ENCODE data around the gene ELMO1. TPM values are rescaled to one million over a fixed set of nuclear protein-coding genes. Genes with fewer than 3 reads are reported as not detected.

Gene ELMO1
- total RNA-seq, 1 donor from 2014 or later: 0.13 TPM

DNA sequence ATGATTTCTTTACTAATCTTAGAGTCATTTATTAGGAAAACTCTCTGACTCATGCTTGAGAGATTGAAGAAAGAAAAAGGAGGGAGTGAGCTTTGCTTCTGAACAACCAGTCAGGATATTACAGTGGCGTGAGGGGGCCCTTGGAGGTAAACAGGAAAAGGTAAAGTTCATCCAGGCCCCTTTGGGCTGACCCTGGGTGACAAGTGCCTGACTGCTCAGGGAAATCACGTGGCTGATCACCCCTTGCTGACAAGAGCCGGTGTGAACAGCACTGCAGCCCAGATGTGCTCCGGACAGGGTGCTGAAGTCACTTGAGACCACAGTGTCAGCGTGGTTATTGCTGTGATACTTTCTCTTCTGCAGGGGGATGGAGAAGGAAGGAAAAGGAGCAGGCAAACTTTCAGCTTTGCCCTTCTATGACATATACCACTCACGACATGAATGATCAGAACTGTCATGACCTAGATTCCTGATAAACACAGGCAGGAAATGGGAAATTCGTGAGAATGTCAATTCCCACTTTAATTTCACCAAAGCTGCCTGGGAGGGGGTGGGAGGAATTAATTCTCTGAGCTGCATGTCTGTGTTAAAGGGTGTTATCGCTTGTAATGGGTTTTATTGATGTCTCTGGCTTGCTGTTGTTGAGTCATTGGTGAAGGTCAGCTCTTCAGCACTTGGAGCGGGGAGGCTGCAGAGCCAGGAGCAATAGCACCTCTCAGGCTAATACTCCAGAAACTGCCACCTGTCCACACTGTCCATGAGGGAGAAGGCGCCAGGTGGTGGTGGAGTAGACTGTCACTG lies 584.6 kb downstream of the ELMO1 start:
- no peak for DNase-seq (ENCODE audit: low read depth)

DNA sequence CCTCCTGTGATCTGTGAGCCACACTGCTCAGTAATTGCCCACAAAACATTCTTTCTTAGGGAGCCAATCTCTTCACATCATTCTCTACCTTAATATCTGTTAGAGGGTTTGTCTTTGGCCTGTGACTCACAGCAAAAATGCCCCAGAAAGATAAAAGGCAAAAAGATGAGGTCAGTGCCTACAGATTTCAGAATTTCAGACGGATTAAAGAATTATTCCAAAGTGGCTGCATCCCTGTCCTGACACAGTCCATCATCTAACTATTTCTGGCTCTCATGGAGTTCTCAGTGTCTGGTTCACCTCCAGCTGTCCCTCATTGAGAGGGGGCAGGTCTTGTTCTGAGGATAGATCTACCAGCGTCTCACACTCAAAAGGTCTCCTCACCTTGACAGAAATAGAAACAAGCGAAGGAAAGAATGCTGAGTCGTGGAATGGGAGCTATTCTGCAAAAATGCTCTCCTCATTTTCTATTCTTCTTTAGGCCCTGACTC lies 585.8 kb downstream of the ELMO1 start:
- no peak for DNase-seq (ENCODE audit: low read depth)

- DNase-seq (ENCODE audit: low read depth): no peak
Observed at GRCh38 chr7:36861656-36862055, 587.0 kb downstream of the ELMO1 start.

DNA sequence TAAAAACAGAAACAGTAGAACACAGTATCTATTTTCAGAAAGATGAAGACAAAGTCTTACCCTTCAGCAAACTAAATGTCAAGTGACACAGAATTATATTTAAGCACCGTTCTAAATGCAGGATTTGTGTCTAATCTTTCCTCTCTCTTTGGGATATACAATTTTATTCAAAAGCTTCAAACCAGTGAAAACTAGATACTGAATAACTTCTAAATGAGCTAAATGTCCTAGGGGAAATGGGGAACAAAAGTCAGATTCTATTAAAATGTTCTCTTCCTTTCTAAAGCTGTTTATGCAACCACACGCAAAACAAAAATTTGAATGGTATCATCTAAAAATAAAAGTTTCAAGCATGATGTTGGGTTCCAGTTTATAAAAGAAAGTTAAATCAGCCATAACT lies 588.0 kb downstream of the ELMO1 start:
- DNase-seq (ENCODE audit: low read depth): no peak

DNA sequence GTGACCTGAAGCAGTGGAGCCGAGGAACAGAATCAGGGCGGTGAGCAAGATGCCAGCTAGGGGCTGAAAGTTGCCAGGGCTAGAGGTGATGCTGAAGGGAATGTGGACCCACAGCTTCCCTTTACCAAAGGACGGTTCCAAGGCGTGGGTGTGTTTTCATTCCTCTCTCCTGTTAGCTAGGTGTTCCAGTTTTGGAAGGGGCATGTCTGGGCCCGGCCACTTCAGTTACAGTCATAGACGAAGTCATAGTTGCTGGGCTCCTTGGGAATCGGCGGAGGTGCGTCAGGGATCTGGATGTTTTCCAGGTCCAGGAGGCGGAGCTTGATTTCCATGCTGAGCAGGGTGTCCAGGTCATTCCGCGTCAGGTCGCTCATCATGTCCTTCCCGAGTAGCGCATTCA lies 593.3 kb downstream of the ELMO1 start:
- DNase-seq (ENCODE audit: low read depth): no peak

DNA sequence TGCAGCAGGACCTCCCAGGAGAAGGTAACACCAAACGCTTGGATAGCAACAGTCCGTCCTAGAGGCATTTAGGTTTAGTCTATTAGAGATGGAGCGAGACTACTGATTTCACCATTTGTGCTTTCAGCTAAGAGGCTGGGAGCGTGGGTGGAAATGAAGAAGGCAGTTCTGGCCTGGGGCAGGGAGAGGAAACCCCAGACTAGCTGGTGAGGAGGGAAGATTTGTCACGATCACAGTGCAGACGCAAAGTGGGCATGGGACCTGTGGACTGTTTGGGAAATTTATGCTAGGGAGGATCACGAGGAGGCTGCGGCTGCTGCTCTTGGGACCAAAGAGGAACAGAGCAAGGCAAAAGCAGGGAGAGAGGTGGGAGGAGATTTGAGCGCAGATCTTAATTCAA lies 594.0 kb downstream of the ELMO1 start:
- DNase-seq (ENCODE audit: low read depth): no peak

DNA sequence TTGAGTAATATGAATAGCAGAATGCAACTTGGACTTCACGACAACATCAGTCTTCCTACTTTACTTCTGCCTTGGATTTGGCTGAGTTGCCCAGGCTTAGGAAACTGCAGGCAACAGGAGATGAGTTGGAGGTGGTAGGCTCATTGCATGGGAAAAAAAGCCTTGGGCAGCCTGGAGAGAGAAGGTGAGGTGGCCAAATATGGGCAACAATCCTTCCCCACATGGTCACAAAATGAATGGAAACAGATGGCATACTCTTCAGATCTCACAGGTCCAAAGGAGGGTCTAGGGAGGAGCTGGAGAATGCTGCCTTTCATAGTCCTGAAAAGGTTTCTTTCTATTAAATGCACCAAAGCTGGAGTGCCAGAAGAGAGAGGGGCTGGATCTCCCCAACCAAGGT lies 595.7 kb downstream of the ELMO1 start:
- no peak for DNase-seq (ENCODE audit: low read depth)

GRCh38 chr7:36852017-36852416 lies 596.6 kb downstream of the ELMO1 start:
- DNase-seq (ENCODE audit: low read depth): no peak

DNA sequence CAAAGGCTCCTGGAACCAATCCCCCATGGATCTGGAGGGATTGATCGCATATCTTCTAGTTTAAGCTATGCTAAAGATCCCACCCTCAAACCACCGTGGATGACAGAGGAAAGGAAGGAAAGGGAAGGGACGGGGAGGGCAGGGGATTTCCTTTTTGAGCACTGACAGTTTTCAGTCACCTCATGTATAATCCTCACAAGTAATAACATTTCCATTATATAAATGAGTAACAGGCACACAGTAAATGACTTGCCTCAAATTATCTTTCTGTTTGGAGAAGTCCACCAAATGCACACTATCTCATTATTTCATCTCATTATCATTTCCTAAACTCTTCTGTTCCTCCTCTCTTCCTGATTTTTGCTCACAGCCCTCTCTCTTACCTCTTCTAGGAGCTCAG lies 597.3 kb downstream of the ELMO1 start:
- no peak for DNase-seq (ENCODE audit: low read depth)

GRCh38 chr7:36847946-36848345 lies 600.7 kb downstream of the ELMO1 start:
- no peak for DNase-seq (ENCODE audit: low read depth)

DNA sequence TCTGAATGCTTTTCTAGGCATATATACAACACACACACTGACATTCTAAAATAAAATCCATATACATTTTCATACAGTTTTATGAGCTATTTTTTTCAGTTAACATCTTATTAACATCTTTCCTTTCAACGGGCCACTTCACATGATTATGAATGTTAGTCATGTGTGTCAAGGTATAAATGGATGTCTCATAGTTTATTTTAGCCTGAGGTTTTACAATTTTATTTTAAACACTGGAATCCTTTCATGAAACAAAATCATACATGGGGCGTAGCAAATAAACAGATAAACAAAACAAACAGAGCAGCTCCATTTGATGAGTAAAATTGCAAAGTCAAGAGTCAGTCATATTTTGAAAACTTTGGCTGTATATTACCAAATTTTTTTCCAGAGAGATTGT lies 604.3 kb downstream of the ELMO1 start:
- DNase-seq (ENCODE audit: low read depth): no peak

DNA sequence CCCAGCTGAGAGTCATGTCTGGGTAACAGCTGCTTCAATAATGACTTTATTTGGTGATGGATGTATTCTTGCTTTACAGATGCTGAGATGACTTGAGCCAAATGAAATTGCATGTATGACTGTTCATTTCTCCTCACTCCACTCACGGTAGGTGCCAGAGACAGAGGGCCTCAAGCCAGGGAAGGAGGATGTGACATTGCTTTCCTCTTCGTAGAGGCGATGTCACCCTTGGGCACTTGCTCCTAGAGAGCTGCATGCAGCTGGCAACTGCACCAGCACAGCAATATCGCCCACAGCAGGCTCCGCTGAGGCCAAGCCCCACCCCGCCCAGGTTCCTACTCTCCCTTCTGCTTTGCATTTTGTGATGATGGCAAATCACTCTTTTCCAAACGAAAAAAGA lies 607.8 kb downstream of the ELMO1 start:
- DNase-seq (ENCODE audit: low read depth): no peak

GRCh38 chr7:36838616-36839225 lies 609.9 kb downstream of the ELMO1 start:
- no peak for DNase-seq (ENCODE audit: low read depth)

GRCh38 chr7:36831049-36831448 lies 617.6 kb downstream of the ELMO1 start:
- no peak for DNase-seq (ENCODE audit: low read depth)

DNA sequence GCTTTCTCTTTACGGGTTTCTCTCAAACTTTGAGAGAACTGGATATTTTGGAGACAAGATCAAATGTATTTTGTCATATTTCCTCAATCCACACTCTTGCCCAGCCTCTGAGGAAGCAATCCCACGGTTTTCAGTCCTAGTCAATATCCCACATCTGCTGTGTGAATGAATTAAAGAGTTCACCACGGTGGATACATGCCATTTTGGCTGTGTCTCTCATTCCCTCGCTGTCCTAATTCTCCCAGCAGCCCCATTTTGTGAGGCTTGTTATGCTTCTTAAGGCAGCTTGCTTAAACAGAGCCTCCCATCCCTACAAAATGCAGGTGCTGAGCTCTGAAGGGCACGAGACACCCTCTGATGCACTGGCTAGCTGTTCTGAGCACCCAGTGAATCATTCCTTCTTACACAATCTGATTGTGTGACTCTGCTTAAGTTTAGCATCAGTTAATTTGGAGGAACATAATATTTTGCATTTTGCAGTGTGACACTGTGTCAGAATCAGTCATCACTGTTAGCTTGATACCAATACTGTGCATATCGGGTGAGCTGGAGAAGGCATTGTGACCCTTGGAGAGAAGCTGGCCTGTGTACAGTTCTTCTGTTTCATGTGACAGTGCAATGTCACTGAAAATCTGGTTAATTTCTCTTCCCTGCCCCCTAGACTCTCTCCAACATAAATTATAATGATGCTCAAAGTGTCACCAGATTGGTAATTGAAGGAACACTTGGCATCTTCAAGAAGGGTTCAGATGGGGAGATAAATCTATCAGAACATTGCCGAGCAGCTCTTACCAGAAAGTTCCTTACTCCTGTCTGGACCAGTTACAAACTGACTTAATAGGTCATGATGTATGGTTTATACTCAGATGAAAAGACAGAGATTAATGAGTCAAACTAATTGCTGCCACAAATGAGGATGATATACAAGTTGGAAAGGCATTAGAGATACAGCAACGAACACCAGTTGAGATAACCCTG lies 620.6 kb downstream of the ELMO1 start:
- DNase-seq (ENCODE audit: low read depth): no peak

DNA sequence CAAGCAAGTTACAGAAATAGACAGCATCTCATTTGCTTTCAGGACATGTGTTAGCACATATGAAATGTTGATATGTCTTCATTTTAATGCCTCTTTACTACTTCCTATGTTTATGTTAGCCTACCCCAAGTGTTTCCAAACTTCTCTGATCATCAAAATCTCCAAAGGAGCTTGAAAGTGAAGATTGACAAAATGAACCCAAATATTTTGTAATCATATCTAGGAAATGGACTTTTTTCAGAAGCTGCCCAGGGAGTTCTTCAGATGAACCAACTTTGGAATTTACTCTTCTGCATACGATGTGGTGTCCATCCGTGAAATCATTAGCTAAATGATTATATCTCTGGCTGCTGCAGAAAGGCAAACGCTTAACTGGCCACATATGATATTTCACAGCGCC lies 623.2 kb downstream of the ELMO1 start:
- no peak for DNase-seq (ENCODE audit: low read depth)

DNA sequence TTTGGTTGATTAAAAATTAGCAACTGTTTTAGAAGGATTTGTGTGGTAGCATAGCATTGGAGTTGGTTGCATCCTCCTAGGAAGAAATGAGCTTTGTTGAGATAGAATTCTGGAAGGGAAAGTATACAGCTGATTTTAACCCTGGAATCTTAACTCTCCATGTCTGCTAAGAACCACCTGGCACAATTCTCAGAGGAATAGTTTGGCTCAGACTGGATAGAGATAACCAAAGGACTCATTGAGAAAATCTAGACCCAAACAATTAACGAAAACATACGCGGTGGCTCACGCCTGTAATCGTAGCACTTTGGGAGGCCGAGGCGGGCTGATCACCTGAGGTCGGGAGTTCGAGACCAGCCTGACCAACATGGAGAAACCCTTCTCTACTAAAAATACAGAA lies 625.3 kb downstream of the ELMO1 start:
- no peak for DNase-seq (ENCODE audit: low read depth)

DNA sequence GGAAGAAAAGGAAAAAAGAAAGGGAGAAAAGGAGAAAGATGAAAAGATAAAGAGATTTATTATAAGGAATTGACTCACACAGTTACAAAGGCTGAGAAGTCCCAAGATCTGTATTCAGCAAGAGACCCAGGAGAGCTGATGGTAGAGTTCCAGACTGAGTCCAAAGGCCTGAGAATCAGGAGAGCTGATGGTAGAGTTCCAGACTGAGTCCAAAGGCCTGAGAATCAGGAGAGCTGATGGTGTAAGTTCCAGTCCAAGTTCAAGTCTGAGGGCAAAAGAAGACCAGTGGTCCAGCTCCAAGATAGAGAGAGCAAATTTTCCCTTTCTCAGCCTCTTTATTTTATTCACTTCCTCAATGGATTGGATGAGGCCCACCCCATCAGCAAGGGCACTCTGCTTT lies 627.0 kb downstream of the ELMO1 start:
- no peak for DNase-seq (ENCODE audit: low read depth)

DNA sequence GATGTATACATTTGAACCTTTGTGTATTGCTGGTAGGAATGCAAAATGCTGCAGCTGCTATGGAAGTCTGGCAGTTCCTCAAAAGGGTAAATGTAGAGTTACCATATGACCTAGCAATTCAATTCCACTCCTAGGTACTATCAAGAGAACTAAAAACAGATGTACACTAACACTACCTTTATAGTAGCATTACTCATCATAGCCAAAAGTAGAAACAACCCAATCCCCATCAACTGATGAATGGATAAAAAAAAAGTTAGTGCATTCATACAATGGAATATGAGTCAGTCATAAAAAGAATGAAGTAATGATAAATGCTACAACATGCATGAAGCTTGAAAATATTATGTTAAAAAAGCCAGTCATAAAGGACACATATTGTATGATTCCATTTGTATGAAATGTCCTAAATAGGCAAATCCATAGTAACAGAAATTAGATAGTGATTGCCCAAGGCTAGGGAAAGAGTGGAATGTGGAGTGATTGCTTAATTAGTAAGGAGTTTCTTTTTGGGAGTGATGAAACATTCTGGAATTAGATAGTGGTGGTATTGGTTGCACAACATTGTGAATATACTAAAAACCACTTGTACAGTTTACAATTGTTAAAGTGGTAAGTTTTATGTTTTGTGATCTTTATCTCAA lies 628.0 kb downstream of the ELMO1 start:
- no peak for DNase-seq (ENCODE audit: low read depth)

DNA sequence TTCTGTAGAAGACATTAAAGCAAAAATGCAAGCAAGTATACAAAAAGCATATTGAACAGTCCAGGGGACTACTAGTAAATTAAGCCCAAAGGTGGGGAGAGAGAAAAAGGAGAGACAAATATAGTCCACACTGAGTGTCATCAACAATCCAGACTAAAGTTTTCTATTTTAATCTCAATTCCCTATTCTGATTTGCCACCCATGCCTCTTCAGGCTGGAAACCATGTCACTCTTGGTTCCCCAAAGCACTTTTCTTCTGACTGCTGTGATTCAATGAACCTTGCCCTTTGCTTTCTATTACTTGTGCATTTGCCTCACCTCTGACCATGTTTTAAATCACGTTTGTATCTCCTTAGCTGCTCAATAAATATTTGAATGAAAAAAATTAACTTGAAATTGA lies 629.0 kb downstream of the ELMO1 start:
- no peak for DNase-seq (ENCODE audit: low read depth)

- no peak for DNase-seq (ENCODE audit: low read depth)
Observed at GRCh38 chr7:36814311-36814710, 634.4 kb downstream of the ELMO1 start.

All from myocyte (in vitro differentiated cells).